NCI-H2107 treated with DMSO at 0.1 percent for 48 hours (cell line): Measurements from ENCODE around the gene NUDT2.
"Not testable (repeated sequence)": the region's sequence is repeated elsewhere in the genome, so short reads cannot be mapped to it uniquely, and the experiment has no call there.

Experiments used
- DNase-seq: peaks from one replicate; lab custom pipeline; 2025; ENCODE audit not compliant: unreplicated experiment; lab: John Stamatoyannopoulos, UW

NUDT2 gene

GRCh38 chr9:34328987-34329832 is at the start of gene NUDT2, which contains the start of gene KIF24:
NUDT2 (plus strand) TSS chr9:34329569; CDS start chr9:34339040, 9,471 bp downstream.
KIF24 (minus strand) TSS chr9:34329268; CDS start chr9:34311346, 17,922 bp downstream.
- peak; percentile 99 for DNase-seq

DNA sequence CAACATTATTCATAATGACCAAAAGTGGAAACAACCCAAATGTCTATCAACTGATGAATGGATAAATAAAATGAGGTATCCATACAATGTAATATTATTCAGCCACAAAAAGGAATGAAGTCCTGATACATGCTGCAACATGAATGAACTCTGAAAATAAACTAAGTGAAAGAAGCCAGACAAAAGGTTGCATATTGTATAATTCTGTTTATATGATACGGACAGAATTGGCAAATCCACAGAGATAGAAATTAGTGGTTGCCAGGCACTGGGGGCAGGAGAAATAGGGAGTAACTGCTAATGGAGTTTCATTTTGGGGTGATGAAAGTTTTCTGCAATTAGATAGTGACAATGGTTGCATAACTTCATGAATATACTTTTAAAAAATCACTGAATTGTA is 47.3 kb upstream of the NUDT2 start:
- DNase-seq = no peak

DNA sequence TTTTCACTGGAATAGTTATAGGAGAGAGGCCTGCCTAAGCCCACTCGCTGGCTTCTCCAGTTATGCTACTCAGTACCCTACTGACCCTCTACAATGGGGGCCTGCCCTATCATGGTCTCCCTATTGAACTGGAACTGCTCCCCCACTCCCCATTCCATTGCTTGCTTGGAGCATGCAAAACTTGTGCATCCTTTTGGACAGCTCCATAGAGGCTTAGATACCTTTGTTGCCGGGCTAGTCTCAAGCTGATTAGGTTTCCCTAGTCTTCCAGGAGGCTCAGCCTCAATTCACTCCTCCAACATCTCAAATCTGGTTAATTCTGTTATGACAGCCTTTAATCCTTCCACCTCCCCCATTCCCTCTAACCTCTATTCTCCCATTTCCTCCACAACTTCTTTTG is 40.2 kb upstream of the NUDT2 start:
- DNase-seq = no peak

DNA sequence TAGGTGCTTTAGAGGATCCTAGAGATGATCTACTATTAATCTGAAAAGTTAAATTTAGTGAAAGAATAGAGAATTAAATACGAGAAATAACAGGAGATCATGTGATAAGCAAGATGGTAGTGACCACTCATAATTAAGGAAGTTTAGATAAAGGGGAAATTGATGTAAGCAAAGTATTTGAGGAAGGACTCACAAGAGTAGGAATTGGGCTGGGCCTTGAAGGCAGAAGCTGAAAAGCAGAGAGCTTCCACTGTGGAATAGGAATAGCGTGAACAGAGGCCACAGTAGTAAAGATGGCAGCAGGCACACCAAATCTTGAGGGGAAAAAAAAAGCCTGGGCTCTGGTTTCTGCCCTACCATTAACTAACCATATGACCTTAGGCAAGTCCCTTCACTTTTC is 38.3 kb upstream of the NUDT2 start:
- DNase-seq = no peak

DNA sequence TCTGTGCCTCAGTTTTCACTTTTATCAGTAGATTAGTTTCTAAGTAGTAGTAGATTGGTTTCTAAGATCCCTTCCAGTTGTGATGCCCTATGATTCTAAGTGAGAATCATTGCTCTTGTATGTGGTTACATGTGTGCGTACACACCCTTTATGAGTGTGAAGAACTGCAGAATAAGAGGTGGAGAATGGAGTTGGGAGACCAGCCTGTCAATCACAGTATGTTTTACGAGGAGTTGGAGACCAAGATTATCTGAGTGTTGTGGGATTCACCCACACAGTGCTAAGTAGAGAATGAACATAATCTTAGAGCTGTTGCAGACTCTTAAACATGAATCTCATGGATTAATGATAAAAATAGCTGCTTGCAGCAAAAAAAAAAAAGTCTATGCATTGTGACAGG is 37.9 kb upstream of the NUDT2 start:
- no peak for DNase-seq

GRCh38 chr9:34292552-34292951 is 36.8 kb upstream of the NUDT2 start:
- no peak for DNase-seq

DNA sequence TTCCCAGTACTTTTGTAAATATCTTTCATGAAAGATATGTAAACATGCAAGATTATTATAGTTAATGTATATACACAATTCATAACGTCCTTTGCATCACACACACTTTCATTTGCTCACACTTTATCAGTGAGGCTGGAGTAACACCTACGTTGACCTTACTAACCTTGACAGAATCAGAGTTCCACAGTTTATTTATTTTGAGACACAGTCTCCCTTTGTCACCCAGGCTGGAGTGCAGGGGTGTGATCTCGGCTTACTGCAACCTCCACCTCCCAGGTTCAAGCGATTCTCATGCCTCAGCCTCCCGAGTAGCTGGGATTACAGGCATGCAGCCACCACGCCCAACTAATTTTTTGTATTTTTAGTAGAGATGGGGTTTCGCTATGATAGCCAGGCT is 28.3 kb upstream of the NUDT2 start:
- DNase-seq = not testable (repeated sequence)

DNA sequence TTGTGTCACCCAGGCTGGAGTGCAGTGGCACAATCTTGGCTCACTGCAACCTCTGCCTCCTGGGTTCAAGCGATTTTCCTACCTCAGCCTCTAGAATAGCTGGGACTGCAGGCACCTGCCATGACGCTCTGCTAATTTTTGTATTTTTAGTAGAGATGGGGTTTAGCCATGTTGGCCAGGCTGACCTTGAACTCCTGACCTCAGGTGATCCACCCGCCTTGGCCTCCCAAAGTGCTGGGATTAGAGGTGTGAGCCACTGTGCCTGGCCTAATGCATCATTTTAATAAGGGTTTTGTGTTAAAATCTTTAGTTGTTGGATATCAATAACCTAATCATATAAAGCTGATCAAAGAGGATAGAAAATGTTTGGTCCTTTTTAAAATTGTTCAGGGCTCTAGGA is 21.1 kb upstream of the NUDT2 start:
- not testable (repeated sequence) for DNase-seq

DNA sequence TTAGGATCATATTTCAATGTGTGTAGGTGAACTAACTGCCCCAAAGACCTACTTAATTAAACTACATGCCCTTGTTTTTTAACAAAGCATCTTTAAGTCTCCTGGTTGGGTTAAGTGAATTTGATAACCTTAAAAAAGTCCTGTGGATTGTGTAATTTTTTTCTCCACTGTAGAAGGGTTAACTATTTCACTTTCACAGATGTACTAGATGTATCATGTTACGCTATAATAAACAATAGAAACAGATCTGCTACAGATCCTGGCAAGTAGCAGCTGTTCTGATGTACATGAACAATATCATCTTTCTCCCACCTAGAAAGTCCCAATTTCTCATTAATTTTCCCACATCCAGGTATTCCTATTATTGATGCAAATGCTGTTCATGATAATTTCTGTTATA is 19.2 kb upstream of the NUDT2 start:
- peak; percentile 72 for DNase-seq

GRCh38 chr9:34311499-34312185 is 17.7 kb upstream of the NUDT2 start:
- DNase-seq = no peak

GRCh38 chr9:34317436-34317835 is 11.9 kb upstream of the NUDT2 start:
- no peak for DNase-seq

DNA sequence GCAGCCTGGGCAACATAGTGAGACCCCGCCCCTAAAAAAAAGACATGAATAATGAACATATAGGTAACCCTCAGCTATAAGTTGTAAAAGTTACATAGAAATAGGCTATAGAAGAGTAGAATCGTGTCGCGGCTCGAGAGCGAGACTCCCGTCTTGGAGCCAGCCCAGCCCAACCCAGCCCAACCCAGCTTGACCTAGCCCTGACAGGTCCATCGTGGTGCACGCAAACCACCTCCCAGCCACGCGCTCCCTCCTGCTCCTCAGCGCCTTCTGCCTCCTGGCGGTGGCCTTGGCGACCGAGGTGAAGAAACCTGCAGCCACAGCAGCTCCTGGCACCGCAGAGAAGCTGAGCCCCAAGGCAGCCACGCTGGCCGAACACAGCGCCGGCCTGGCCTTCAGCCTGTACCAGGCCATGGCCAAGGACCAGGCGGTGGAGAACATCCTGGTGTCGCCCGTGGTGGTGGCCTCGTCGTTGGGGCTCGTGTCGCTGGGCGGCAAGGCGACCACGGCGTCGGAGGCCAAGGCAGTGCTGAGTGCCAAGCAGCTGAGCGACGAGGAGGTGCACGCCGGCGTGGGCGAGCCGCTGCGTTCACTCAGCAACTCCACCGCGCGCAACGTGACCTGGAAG is 11.1 kb upstream of the NUDT2 start:
- no peak for DNase-seq

GRCh38 chr9:34321451-34321850 is 7.9 kb upstream of the NUDT2 start:
- no peak for DNase-seq

- DNase-seq = no peak
These were observed 6.3 kb upstream of the NUDT2 start for GRCh38 chr9:34322899-34323591.

GRCh38 chr9:34326690-34327089 is 2.7 kb upstream of the NUDT2 start:
- DNase-seq = no peak

DNA sequence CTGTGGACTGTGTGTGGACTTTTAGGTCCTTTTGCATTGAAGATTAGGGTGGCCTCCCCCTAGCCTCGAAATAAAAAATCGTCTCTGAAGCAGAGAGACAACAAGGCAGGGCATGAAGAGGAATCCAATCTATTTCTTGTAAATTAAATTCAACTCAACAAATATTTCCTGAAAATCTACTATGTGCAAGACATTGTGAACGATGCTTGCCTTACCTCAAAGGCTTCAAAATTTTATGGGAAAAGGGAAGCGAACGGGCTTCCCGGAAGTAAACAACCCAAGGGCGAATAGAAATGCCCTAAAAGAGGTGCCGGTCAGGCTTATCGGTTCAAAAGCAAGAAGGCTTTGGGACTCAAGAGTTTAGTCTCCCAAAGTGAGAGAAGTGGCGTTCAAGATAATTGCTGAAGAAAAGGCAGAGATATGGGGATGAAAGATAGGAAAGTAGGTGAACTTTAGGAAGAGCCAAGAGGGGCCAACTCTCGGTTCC is 826 bp upstream of the NUDT2 start:
- peak; percentile 67 for DNase-seq

DNA sequence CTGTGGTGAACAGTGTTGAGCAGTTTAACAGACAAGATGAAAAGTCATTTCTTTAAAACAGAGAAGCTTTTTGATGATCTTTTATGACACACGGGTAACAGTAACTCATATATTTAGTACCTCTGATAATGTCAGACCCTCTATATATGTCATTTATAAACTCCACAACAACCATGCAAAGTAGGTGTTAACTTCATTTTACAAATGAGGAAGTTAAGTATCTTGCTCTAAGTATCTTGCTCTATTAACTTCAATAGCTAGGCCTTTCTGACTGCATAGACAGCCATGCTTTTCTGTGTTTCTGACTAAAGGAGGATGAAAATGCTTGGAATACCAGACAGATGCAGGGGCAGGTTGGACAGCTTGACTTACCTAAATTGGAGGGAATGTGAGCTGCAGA is 1.8 kb downstream of the NUDT2 start:
- DNase-seq = no peak

DNA sequence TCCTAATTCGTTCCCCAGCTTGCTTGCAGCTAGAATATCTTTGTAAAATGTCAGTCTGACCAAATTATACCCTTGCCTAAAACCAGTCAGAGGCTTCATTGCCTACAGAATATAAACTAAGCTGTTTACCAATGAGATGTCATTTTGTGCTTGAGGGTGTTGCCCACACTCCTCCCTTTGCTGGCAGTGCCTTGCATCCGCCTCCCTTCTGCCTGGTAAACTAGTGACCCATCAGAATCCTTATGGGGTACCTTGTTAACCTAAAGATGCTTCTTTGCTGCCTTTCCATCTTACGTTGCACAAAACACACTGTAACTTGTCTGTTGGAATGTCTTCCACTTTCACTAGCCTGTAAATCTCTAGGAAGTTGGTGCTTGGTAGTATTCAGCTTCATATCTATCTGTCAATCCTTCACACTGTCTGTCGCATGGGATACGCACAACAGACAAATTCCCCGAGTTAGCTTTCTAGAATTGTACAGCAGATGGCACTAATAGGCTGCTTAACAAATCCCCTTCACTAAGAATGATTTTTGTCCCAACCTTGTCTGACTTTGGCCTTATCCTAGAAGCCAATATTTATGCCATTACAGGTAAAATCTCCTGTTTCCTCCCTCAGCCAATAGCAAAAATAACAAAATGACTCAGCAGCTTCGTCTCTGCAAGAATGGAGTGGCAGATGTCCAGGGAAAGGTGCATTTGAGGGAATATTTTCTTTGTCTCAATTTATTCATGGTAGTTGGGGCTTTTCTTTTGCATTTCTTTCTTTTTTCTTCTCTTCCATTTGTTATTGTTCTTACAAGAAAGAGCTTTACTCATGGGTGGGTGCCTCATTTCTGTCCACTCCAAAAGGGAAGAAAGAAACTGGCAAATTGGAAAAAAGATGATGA is 3.0 kb downstream of the NUDT2 start:
- peak; percentile 41 for DNase-seq

DNA sequence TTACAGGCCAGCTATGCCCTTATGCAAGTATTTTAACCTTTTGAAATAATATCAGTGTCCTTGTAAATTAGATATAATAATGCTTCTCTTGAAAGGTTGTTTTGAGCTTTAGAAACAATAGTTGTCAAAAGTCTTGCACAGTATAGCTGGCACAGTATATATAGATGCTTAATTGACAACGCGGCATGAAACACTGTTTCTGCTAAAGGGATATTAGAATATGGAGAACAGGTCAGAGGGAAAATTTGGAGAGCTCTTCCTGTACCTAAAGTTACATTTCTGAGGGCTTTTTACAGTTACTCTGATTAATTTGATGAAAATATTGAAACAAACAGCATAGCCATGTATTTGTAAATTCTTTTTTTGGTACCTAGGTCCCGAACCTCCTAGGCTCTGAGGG is 4.5 kb downstream of the NUDT2 start:
- no peak for DNase-seq

GRCh38 chr9:34334337-34334824 is 5.0 kb downstream of the NUDT2 start:
- DNase-seq = peak; percentile 51
